ENCODE data around the gene MGST3.

Gene MGST3

DNA sequence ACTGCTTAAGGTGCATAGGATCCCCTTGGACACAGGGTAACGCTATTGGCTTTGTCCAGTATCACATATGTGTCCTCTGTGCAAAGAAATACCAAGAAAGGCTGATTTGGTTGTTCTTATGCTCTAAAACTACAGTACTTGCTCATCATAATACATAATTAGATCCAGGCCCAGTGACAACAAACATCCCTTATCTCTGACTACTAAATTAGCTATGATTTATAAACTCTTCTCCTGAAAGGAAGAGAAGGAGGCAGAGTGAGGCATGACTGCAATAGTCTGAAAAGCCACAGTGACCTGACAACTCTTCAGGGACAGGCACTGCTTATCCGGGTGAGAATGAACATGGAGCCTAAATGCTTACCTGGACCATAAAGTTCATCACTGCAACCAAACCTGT is 30.7 kb downstream of the MGST3 start:
- TF ChIP-seq POLR2AphosphoS5 (IDR thresholded peaks at IDR 0.05; ENCODE audit: low read depth, low read length) (no peak), TAF1 (IDR thresholded peaks at IDR 0.05; ENCODE audit: borderline replicate concordance, insufficient read depth, low read length) (no peak), FOXP2 (optimal IDR thresholded peaks at IDR 0.05; ENCODE audit: borderline replicate concordance, extremely low read depth, extremely low read length, insufficient read depth) (no peak), SIN3A (IDR thresholded peaks at IDR 0.05; ENCODE audit: borderline replicate concordance, insufficient read depth, low read length) (no peak)
- TF ChIP-seq, protein P1, sequence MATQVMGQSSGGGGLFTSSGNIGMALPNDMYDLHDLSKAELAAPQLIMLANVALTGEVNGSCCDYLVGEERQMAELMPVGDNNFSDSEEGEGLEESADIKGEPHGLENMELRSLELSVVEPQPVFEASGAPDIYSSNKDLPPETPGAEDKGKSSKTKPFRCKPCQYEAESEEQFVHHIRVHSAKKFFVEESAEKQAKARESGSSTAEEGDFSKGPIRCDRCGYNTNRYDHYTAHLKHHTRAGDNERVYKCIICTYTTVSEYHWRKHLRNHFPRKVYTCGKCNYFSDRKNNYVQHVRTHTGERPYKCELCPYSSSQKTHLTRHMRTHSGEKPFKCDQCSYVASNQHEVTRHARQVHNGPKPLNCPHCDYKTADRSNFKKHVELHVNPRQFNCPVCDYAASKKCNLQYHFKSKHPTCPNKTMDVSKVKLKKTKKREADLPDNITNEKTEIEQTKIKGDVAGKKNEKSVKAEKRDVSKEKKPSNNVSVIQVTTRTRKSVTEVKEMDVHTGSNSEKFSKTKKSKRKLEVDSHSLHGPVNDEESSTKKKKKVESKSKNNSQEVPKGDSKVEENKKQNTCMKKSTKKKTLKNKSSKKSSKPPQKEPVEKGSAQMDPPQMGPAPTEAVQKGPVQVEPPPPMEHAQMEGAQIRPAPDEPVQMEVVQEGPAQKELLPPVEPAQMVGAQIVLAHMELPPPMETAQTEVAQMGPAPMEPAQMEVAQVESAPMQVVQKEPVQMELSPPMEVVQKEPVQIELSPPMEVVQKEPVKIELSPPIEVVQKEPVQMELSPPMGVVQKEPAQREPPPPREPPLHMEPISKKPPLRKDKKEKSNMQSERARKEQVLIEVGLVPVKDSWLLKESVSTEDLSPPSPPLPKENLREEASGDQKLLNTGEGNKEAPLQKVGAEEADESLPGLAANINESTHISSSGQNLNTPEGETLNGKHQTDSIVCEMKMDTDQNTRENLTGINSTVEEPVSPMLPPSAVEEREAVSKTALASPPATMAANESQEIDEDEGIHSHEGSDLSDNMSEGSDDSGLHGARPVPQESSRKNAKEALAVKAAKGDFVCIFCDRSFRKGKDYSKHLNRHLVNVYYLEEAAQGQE (IDR thresholded peaks at IDR 0.05; ENCODE audit: insufficient read depth in 1 of 2, low read depth in 2 of 2, low read length in 2 of 2), result no peak

DNA sequence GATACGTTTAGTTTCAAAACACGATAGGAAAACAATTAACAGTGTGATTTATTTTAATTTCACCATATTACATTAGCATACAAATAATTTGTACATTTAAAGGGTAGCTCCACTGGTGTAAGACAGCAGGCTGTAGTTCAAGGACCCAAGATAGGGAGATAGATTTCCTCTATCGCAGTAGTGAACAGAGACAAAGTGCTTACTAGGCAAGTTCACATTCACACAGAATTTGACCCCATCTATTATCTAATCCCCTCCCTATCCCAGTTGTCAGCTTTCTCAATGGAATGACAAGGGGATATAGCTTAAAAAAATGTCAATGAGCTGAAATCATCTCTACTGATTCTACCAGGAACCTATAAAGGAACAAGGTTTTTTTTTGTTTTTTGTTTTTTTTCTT is 31.2 kb downstream of the MGST3 start:
- TF ChIP-seq SIN3A (IDR thresholded peaks at IDR 0.05; ENCODE audit: borderline replicate concordance, insufficient read depth, low read length), result no peak
- TF ChIP-seq, protein P1 (IDR thresholded peaks at IDR 0.05; ENCODE audit: insufficient read depth in 1 of 2, low read depth in 2 of 2, low read length in 2 of 2), result no peak
- TF ChIP-seq TAF1 (IDR thresholded peaks at IDR 0.05; ENCODE audit: borderline replicate concordance, insufficient read depth, low read length), result no peak
- no peak for TF ChIP-seq POLR2AphosphoS5 (IDR thresholded peaks at IDR 0.05; ENCODE audit: low read depth, low read length)
- TF ChIP-seq FOXP2 (optimal IDR thresholded peaks at IDR 0.05; ENCODE audit: borderline replicate concordance, extremely low read depth, extremely low read length, insufficient read depth), result no peak

DNA sequence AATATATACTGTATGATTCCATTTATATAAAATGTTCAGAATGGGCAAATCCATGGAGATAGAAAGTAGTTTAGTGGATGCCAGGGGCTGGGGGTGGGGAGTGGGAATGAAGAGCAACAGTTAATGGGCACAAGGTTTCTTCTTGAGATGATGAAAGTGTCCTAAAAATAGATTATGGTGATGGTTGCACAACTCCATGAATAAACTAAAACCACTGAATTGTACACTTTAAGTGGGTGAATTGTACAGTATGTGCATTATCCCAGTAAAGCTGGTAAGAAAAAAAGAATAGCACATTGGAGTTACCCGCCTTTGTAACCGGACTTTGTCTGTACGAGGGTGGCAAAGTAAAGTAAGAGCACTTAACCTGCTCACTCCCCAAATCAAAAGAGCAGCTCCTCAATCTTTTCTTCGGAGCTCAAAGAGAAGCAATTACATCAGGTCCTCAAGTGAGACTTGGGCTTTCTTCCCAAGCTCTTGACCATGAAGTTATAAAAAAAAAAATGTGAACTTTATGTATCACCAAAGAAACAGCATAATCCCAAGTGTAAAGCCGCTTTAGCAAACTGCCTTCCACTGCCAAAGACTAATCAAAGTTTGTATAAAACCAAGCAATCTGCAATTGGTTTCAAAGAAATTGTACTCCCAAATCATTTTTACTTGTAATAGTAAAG is 35.3 kb downstream of the MGST3 start:
- TF ChIP-seq TAF1 (IDR thresholded peaks at IDR 0.05; ENCODE audit: borderline replicate concordance, insufficient read depth, low read length), result no peak
- TF ChIP-seq SIN3A (IDR thresholded peaks at IDR 0.05; ENCODE audit: borderline replicate concordance, insufficient read depth, low read length), result no peak
- TF ChIP-seq, protein P1 (IDR thresholded peaks at IDR 0.05; ENCODE audit: insufficient read depth in 1 of 2, low read depth in 2 of 2, low read length in 2 of 2), result no peak
- no peak for TF ChIP-seq POLR2AphosphoS5 (IDR thresholded peaks at IDR 0.05; ENCODE audit: low read depth, low read length)
- no peak for TF ChIP-seq FOXP2 (optimal IDR thresholded peaks at IDR 0.05; ENCODE audit: borderline replicate concordance, extremely low read depth, extremely low read length, insufficient read depth)

DNA sequence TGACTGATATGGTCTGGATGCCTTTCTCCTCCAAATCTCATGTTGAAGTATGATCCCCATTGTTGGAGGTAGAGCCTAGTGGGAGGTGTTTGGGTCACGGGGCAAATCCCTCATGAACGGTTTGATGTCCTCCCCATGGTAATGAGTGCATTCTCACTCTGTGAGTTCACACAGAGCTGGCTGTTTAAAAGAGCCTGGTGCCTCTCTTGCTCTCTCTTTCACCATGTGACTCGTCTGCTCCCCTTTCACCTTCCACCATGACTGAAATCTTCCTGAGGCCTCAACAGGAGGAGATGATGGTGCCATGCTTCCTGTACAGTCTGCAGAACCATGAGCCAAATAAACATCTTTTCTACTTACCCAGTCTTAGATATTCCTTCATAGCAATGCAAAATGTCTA is 37.1 kb downstream of the MGST3 start:
- TF ChIP-seq SIN3A (IDR thresholded peaks at IDR 0.05; ENCODE audit: borderline replicate concordance, insufficient read depth, low read length) (no peak), TAF1 (IDR thresholded peaks at IDR 0.05; ENCODE audit: borderline replicate concordance, insufficient read depth, low read length) (no peak), FOXP2 (optimal IDR thresholded peaks at IDR 0.05; ENCODE audit: borderline replicate concordance, extremely low read depth, extremely low read length, insufficient read depth) (no peak), POLR2AphosphoS5 (IDR thresholded peaks at IDR 0.05; ENCODE audit: low read depth, low read length) (no peak)
- TF ChIP-seq, protein P1 (IDR thresholded peaks at IDR 0.05; ENCODE audit: insufficient read depth in 1 of 2, low read depth in 2 of 2, low read length in 2 of 2), result no peak

All from PFSK-1 (cell line).